K562 (cell line): ENCODE data around the gene CTDSP1. TPM values are rescaled to one million over a fixed set of nuclear protein-coding genes. Genes with fewer than 3 reads are reported as not detected.

Experiments used
- ATAC-seq: fragments of 200-7000 bp; cut with Tn5 transposase; 3 replicates; pipeline ENCODE4 v1.9.1; 2020; ENCODE audit warnings: moderate library complexity
- BruUV-seq: library from RNA; stranded (reverse); fragments of 400-500 nt; replicated peaks from 2 replicates; lab custom pipeline; 2021; lab: Mats Ljungman, UMichigan
- CTCF ChIA-PET: fragments of 300-600 bp; formaldehyde crosslinking; extraction: SDS; loops from one replicate; lab custom pipeline; 2021; ENCODE audit warnings: low intra/inter-chr PET ratio; lab: Yijun Ruan, JAX
- POLR2A ChIA-PET: fragments of 300-600, 350-650 bp; sonication (Branson Sonifier 250); formaldehyde crosslinking; extraction: SDS; loops from one replicate; lab custom pipeline; 2021; ENCODE audit warnings: antibody characterized with exemption, inconsistent platforms; lab: Yijun Ruan, JAX
- DNase-seq, 4 experiments: peaks; one replicate each; pipeline versions ENCODE4 v3.0.0 to v3.0.0-alpha.2; 2011 to 2018; ENCODE audit warnings: low spot score in 3 of 4, mixed read lengths in 3 of 4; ENCODE audit errors: extremely low read depth in 1 of 4
- FAIRE-seq: peaks from 2 replicates; lab custom pipeline; 2011; peaks lifted over from hg19 to GRCh38; lab: Jason Lieb, UNC
- H2AFZ ChIP-seq: 2 replicates; pipeline ENCODE4 v1.6.0; 2011; ENCODE audit warnings: low read depth, low read length, control low read depth, inconsistent platforms
- H3K27ac ChIP-seq: fragments of 200-600 bp; 3 replicates; pipeline ENCODE4 v1.8.0; 2011; ENCODE audit warnings: low read depth, mild to moderate bottlenecking, control low read depth, inconsistent platforms, low read length, moderate library complexity, mixed read lengths; ENCODE audit errors: extremely low read depth
- H3K27me3 ChIP-seq, 2 experiments: fragments of 300-600 bp in 1 of 2; 2 replicates in 1 of 2; 3 replicates in 1 of 2; pipeline versions ENCODE4 v1.6.0 to v1.8.0; 2011; ENCODE audit warnings: inconsistent platforms in 2 of 2, low read length in 2 of 2, mild to moderate bottlenecking in 1 of 2, mixed read lengths in 1 of 2, moderate library complexity in 1 of 2; ENCODE audit not compliant: control insufficient read depth in 2 of 2, insufficient read depth in 2 of 2
- H3K36me3 ChIP-seq: fragments of 300-600 bp; 3 replicates; pipeline ENCODE4 v1.8.0; 2011; ENCODE audit warnings: mild to moderate bottlenecking, low read length, inconsistent platforms; ENCODE audit not compliant: control insufficient read depth, insufficient read depth
- H3K4me1 ChIP-seq, 2 experiments: fragments of 200-600 bp in 1 of 2; replicated peaks in 1 of 2; 2 replicates in 1 of 2; 3 replicates in 1 of 2; pipeline versions ENCODE4 v1.5.1 to v1.8.0; 2011; ENCODE audit warnings: inconsistent platforms in 2 of 2, low read length in 2 of 2, mild to moderate bottlenecking in 1 of 2, mixed read lengths in 1 of 2, moderate library complexity in 1 of 2; ENCODE audit not compliant: control insufficient read depth in 2 of 2, insufficient read depth in 2 of 2
- H3K4me2 ChIP-seq: 2 replicates; pipeline ENCODE4 v1.6.1; 2011; ENCODE audit warnings: low read length, control low read depth, inconsistent platforms, mixed read lengths; ENCODE audit not compliant: insufficient read depth
- H3K4me3 ChIP-seq: fragments of 200-600 bp; sonication (generic), shearing (Covaris generic); 2 replicates; pipeline ENCODE4 v1.5.1; 2016; ENCODE audit warnings: control low read depth, inconsistent platforms
- H3K79me2 ChIP-seq: fragments of 200-600 bp; 3 replicates; pipeline ENCODE4 v1.8.0; 2011; ENCODE audit warnings: low read length, inconsistent platforms; ENCODE audit not compliant: control insufficient read depth, insufficient read depth
- H3K9ac ChIP-seq, 2 experiments: 2 replicates each; pipeline versions ENCODE4 v1.6.0 to v1.6.1; 2011; ENCODE audit warnings: low read depth in 2 of 2, low read length in 2 of 2, control low read depth in 1 of 2, inconsistent platforms in 1 of 2, mild to moderate bottlenecking in 1 of 2, mixed read lengths in 1 of 2; ENCODE audit not compliant: insufficient read depth in 1 of 2
- H3K9me1 ChIP-seq: one replicate; pipeline ENCODE4 v1.6.0; 2011; ENCODE audit warnings: inconsistent platforms, mild to moderate bottlenecking, low read length, moderate library complexity; ENCODE audit not compliant: control insufficient read depth, insufficient read depth
- H3K9me3 ChIP-seq: replicated peaks from 2 replicates; pipeline ENCODE4 v1.5.1; 2011; ENCODE audit warnings: low read depth, low read length, inconsistent platforms; ENCODE audit not compliant: control insufficient read depth, insufficient read depth
- H4K20me1 ChIP-seq: replicated peaks from 2 replicates; pipeline ENCODE4 v1.6.1; 2011; ENCODE audit warnings: low read length, inconsistent platforms, mixed read lengths; ENCODE audit not compliant: control insufficient read depth, insufficient read depth
- HLTF ChIP-seq: fragments of 450-650 bp; IDR thresholded peaks from 2 replicates; pipeline ENCODE4 v1.6.1; 2016
- PCBP1 ChIP-seq: fragments of 200-400 bp; formaldehyde crosslinking; IDR thresholded peaks from 2 replicates; pipeline ENCODE4 v1.6.1; 2018; ENCODE audit warnings: mild to moderate bottlenecking, low read depth, low read length; ENCODE audit not compliant: poor library complexity, severe bottlenecking
- RBM39 ChIP-seq: fragments of 200-400 bp; formaldehyde crosslinking; optimal IDR thresholded peaks from 2 replicates; pipeline ENCODE3; 2018; ENCODE audit warnings: low read depth, low read length
- XRCC5 ChIP-seq: fragments of 200-400 bp; formaldehyde crosslinking; IDR thresholded peaks from 2 replicates; pipeline ENCODE4 v1.6.1; 2017; ENCODE audit warnings: low read depth, mild to moderate bottlenecking, low read length
- ZNF354B ChIP-seq: fragments of 250-450 bp; sonication (Bioruptor Pico); IDR thresholded peaks from 2 replicates; pipeline ENCODE4 v1.4.0; 2020
- WGBS: fragments of 100-300 bp; shearing (Covaris generic); methylation state at CpG from one replicate; pipeline ENCODE4 v1.1.6; 2016; ENCODE audit warnings: low coverage, mixed read lengths; ENCODE audit not compliant: insufficient coverage; ENCODE audit errors: missing lambda C conversion rate; 5-methylcytosine and 5-hydroxymethylcytosine counted together
- in situ Hi-C: fragments of 300-500 bp; cut with MboI; formaldehyde crosslinking; loops from 4 replicates; pipeline ENCODE4 v1.15.0; 2018; ENCODE audit warnings: inconsistent platforms, mixed read lengths
- intact Hi-C: fragments of 100-400 bp; cut with micrococcal nuclease; formaldehyde crosslinking; loops from 2 replicates; pipeline ENCODE4 v1.14.2; 2022
- polyA plus RNA-seq, 8 experiments: library from polyadenylated mRNA; depleted of rRNA in 4 of 8; stranded (reverse) in 5 of 8; unstranded in 3 of 8; fragments of >200 nt; fragmentation: Nextera tagmentation in 2 of 8; fragmentation: Illumina TruSeq in 1 of 8; extraction: Ambion mirVana in 2 of 8; extraction: Trizol in 1 of 8; gene quantifications; 2 replicates each; pipeline versions ENCODE4 v1.2.1 to v1.2.3, GENCODE V29; 2011 to 2014; ENCODE audit warnings: inconsistent platforms in 1 of 8, missing spikeins in 1 of 8
- total RNA-seq, 7 experiments: library from RNA; depleted of rRNA in 6 of 7; stranded (reverse); fragments of >200 nt in 6 of 7; fragmentation: Illumina TruSeq in 2 of 7; extraction: Trizol in 2 of 7; gene quantifications; 2 replicates each; pipeline versions ENCODE4 v1.2.1 to v1.2.3, GENCODE V29; 2011 to 2021; ENCODE audit warnings: low replicate concordance in 1 of 7
- TF ChIP-seq, protein P1 (sequence below): IDR thresholded peaks from 3 replicates; pipeline ENCODE4 v1.6.1; 2011; ENCODE audit warnings: borderline replicate concordance, mild to moderate bottlenecking; ENCODE audit not compliant: insufficient read length, insufficient read depth
- TF ChIP-seq, protein P2 (sequence below): fragments of 450-650 bp; IDR thresholded peaks from 2 replicates; pipeline ENCODE4 v1.6.1; 2016; ENCODE audit warnings: mild to moderate bottlenecking, moderate library complexity

Gene CTDSP1
- total and polyA plus RNA-seq, 9 of the 15 experiments (the other 6 are each of a cell fraction or from before 2014, with no cell fraction given), result 2.4 to 74.8 (median 45.8) TPM

DNA sequence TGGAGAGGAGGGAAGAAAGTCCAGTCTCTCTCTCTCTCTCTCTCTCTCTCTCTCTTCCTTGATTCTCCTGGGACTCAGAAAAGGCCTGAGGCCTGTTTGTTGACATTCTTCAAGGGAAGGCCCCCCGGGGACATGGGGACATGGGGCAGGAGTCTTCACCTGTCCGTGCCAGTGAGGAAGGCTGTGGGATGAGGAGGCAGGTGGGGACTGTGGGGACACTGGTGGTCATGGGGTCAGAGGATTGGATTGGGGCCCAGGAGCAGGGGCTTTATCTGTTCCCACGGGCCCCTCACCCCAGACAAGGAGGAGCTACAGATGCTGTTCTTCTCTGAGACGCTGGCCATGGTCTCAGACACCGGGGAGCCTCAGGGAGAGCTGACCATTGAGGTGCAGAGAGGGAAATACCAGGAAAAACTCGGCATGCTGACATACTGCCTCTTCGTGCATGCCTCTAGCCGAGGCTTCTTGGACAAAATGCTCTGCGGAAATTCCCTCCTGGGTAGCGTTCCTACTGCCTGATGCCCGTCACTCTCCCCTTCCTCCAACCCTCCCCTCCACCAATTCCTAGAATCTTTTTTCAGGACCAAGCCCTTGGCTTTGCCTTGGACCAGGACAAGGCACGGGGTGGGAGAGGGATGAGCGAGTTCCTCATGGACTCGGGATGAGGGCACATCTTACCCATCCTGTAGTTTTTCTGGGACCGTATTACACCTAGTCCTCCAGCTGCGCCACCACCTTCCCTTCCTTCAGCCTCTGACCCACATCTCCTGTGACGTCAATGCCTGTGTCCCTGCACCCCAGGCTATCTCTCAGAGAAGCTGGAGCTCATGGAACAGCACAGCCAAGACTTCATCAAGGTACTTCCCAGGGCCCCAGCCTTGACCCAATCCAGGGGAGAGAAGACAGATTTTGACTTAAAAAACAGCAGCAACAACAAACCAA is 42.2 kb upstream of the CTDSP1 start:
- ChIA-PET CTCF (interaction anchor here (2.0 kb wide), 1 partner anchor 56 kb away, joined by 13 read pairs; no protein-coding TSS in a partner anchor), POLR2A (interaction anchor here (1.2 to 2.1 kb wide), 4 partner anchors 10 to 56 kb away, joined by 3 to 9 read pairs (median 4); no protein-coding TSS in a partner anchor)
- Histone ChIP-seq H3K4me2 (no peak overlapping the region), H3K4me3 (no peak overlapping the region), H3K4me1 (peaks cover 25 to 33% of the 10 kb centered on the region in 2 experiments; a peak in 4 of 5 replicates), H3K27me3 (no peaks in the 10 kb centered on the region), H2AFZ (peak overlapping the region; percentile 62), H3K36me3 (no peaks in the 10 kb centered on the region), H3K79me2 (no peaks in the 10 kb centered on the region), H3K9me3 (no peaks in the 10 kb centered on the region), H3K9me1 (no peaks in the 10 kb centered on the region), H3K27ac (no peak overlapping the region), H3K9ac (peak overlapping the region; percentile 6 to 61; a peak in 1 of 4 replicates), H4K20me1 (no peaks in the 10 kb centered on the region)
- BruUV-seq, result no TSS peak
- in situ Hi-C loops (loop anchor here (5.0 kb wide), 1 partner anchor 55 kb away; no protein-coding TSS in a partner anchor), intact Hi-C loops (loop anchor here (2.0 kb wide), 1 partner anchor 39 kb away; no protein-coding TSS in a partner anchor)
- FAIRE-seq, result no peak
- ATAC-seq, result no peak
- 53% methylated on average over 9 of the region's 17 CpGs for WGBS
- peak in 1 of 4 experiments; percentile 18 for DNase-seq
- no peak for TF ChIP-seq RBM39
- TF ChIP-seq, protein P1, sequence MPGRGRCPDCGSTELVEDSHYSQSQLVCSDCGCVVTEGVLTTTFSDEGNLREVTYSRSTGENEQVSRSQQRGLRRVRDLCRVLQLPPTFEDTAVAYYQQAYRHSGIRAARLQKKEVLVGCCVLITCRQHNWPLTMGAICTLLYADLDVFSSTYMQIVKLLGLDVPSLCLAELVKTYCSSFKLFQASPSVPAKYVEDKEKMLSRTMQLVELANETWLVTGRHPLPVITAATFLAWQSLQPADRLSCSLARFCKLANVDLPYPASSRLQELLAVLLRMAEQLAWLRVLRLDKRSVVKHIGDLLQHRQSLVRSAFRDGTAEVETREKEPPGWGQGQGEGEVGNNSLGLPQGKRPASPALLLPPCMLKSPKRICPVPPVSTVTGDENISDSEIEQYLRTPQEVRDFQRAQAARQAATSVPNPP, result no peak
- TF ChIP-seq HLTF, result no peak
- TF ChIP-seq XRCC5, result no peak
- no peak for TF ChIP-seq ZNF354B
- TF ChIP-seq PCBP1, result no peak
- TF ChIP-seq, protein P2, sequence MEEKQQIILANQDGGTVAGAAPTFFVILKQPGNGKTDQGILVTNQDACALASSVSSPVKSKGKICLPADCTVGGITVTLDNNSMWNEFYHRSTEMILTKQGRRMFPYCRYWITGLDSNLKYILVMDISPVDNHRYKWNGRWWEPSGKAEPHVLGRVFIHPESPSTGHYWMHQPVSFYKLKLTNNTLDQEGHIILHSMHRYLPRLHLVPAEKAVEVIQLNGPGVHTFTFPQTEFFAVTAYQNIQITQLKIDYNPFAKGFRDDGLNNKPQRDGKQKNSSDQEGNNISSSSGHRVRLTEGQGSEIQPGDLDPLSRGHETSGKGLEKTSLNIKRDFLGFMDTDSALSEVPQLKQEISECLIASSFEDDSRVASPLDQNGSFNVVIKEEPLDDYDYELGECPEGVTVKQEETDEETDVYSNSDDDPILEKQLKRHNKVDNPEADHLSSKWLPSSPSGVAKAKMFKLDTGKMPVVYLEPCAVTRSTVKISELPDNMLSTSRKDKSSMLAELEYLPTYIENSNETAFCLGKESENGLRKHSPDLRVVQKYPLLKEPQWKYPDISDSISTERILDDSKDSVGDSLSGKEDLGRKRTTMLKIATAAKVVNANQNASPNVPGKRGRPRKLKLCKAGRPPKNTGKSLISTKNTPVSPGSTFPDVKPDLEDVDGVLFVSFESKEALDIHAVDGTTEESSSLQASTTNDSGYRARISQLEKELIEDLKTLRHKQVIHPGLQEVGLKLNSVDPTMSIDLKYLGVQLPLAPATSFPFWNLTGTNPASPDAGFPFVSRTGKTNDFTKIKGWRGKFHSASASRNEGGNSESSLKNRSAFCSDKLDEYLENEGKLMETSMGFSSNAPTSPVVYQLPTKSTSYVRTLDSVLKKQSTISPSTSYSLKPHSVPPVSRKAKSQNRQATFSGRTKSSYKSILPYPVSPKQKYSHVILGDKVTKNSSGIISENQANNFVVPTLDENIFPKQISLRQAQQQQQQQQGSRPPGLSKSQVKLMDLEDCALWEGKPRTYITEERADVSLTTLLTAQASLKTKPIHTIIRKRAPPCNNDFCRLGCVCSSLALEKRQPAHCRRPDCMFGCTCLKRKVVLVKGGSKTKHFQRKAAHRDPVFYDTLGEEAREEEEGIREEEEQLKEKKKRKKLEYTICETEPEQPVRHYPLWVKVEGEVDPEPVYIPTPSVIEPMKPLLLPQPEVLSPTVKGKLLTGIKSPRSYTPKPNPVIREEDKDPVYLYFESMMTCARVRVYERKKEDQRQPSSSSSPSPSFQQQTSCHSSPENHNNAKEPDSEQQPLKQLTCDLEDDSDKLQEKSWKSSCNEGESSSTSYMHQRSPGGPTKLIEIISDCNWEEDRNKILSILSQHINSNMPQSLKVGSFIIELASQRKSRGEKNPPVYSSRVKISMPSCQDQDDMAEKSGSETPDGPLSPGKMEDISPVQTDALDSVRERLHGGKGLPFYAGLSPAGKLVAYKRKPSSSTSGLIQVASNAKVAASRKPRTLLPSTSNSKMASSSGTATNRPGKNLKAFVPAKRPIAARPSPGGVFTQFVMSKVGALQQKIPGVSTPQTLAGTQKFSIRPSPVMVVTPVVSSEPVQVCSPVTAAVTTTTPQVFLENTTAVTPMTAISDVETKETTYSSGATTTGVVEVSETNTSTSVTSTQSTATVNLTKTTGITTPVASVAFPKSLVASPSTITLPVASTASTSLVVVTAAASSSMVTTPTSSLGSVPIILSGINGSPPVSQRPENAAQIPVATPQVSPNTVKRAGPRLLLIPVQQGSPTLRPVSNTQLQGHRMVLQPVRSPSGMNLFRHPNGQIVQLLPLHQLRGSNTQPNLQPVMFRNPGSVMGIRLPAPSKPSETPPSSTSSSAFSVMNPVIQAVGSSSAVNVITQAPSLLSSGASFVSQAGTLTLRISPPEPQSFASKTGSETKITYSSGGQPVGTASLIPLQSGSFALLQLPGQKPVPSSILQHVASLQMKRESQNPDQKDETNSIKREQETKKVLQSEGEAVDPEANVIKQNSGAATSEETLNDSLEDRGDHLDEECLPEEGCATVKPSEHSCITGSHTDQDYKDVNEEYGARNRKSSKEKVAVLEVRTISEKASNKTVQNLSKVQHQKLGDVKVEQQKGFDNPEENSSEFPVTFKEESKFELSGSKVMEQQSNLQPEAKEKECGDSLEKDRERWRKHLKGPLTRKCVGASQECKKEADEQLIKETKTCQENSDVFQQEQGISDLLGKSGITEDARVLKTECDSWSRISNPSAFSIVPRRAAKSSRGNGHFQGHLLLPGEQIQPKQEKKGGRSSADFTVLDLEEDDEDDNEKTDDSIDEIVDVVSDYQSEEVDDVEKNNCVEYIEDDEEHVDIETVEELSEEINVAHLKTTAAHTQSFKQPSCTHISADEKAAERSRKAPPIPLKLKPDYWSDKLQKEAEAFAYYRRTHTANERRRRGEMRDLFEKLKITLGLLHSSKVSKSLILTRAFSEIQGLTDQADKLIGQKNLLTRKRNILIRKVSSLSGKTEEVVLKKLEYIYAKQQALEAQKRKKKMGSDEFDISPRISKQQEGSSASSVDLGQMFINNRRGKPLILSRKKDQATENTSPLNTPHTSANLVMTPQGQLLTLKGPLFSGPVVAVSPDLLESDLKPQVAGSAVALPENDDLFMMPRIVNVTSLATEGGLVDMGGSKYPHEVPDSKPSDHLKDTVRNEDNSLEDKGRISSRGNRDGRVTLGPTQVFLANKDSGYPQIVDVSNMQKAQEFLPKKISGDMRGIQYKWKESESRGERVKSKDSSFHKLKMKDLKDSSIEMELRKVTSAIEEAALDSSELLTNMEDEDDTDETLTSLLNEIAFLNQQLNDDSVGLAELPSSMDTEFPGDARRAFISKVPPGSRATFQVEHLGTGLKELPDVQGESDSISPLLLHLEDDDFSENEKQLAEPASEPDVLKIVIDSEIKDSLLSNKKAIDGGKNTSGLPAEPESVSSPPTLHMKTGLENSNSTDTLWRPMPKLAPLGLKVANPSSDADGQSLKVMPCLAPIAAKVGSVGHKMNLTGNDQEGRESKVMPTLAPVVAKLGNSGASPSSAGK, result no peak
